Umbilical cord (tissue), 2 donors: ENCODE measurements around the gene B4GALT1. TPM values are rescaled to one million over a fixed set of nuclear protein-coding genes. Genes with fewer than 3 reads are reported as not detected.

Experiments
- DNase-seq: peaks from one replicate; pipeline ENCODE4 v3.0.0-alpha.2; 2015; ENCODE audit warnings: low spot score
- total RNA-seq: library from RNA; depleted of rRNA; stranded (reverse); fragments of >200 nt; gene quantifications from one replicate; pipeline ENCODE4 v1.2.3, GENCODE V29; 2014; ENCODE audit warnings: low replicate concordance; ENCODE audit not compliant: insufficient read depth

Gene B4GALT1
- total RNA-seq, 1 donor from 2014 or later, result 32.5 TPM

DNA sequence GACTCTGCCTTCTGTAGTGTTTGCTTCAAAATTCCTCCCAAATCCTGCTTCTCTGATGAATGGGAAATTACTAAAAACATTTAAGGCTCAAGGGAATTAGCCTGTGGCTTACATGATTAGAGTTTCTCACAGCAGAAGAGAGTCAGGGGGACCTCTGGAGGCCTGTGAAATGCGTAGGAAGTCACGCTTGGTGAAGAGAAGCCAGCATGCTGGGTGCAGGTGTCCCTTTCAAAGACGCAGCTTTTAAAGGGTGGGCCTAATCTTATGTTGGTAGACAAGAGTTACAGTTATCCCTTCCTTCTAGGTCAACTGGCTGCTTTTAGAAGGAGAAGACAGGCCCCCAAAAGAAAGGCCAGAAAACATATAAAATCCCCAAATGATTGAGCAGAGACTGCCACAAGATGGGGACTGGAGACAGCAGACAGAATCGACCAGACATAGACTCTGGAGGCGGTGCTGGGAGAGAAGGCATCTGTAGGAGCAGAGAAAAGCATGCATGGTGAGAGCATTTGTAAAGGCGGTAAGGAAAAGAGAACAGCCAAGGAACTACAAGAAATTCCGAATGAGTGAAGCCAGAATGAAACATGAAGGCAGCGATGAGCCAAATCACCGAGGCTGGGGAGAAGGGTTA, 42.3 kb downstream of the B4GALT1 start:
- peak; percentile 87 for DNase-seq

DNA sequence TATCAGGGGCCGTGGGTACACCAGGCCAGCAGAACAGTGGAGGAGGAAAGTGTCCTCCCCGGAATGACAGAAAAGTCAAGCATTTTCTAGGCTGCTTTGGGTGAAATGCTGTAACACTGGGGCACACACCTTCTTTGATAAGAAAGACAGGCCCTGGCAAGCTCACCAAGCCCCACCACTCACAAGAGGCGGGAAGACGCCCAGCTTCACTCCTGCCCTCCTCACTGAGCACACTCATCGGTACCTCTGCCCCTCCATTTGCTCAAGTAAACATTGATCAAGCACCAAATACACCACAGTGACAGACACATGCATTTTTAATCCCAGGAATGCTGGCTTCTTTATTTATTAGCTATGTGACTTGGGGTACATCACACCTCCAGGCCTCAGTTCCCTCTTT, 43.1 kb downstream of the B4GALT1 start:
- DNase-seq, result no peak

GRCh38 chr9:33123407-33124031, 43.6 kb downstream of the B4GALT1 start:
- no peak for DNase-seq

GRCh38 chr9:33120620-33121019, 46.5 kb downstream of the B4GALT1 start:
- DNase-seq, result no peak

DNA sequence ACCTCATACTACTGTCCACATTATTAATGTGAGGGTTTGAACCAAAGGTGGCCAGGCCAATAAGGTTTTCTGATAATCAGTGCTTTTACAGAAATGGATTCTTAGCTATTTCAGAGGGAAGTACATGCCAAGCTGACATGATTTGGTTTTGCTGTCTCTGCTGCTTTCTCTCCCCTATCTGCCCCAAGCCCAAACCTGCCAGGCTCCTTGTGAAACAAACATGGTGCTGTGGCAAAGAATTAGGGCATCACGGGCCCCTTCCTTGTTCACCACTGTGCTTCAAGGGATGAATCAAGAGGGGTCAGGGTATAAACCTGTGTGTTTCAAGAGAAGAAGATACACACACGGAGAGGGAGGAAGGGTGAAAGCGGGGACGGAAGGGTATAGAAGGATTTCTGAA, 49.3 kb downstream of the B4GALT1 start:
- no peak for DNase-seq

GRCh38 chr9:33117306-33117705, 49.8 kb downstream of the B4GALT1 start:
- peak; percentile 50 for DNase-seq

- no peak for DNase-seq
Observed at GRCh38 chr9:33116860-33117259, 50.3 kb downstream of the B4GALT1 start.

DNA sequence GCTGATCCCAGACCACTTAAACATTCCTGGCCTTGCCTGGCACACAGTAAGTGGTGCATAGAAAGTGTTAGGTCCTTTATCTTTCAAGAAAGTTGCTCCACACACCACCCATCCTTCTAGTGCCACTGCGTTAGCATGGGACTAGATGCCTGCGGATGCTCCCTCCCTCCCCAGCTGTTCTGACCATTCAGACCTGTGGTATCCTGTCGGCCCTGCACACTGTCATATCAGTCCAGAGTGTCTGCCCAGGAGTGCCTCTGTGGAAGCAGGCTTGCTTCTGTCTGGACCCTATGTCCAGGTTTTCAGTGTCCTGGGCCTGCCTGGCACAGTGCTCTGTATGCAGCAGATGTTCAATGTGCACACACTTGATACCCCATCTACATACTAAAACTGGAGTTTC, 52.4 kb downstream of the B4GALT1 start:
- no peak for DNase-seq

- DNase-seq, result no peak
Observed at GRCh38 chr9:33113799-33114547, 53.2 kb downstream of the B4GALT1 start.

- no peak for DNase-seq
Observed at GRCh38 chr9:33112094-33112493, 55.0 kb downstream of the B4GALT1 start.

DNA sequence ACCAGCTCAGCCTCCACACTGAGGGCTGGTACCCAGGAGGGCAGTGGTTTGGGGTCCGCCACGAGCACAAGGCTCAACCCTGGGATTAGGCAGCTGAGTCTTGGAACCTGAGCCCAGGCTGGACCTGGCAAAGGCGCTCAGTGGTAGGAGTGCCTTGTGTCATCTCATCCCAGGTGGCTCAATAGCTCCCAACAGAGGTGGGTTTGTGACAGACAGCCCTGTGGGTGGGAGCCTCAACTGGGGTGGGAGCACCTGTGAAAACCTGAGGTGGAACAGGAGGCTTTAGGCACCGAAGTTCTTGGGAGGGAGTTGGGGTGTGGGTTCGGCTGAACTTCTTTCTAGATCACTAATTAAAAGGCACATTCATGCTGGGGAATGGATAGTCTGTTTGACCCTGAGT, 55.5 kb downstream of the B4GALT1 start:
- no peak for DNase-seq

DNA sequence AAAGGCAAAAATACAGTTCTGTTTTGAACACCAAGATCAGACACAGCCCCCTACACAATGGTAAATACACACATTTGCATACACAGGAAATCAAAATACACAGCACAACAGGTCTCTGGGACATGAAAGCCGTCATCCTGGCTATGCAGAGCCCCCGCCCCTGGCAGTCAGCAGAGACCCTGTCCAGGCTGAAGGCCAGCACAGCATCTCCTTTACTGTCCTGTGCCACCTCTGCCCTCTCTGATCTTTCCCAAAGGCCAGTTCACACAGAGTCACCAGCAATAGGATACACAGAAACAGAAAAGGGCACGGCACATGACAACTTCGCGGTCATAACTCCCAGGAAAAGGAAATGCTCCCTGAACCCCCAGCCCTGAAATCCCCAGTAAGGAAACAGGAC, 56.5 kb downstream of the B4GALT1 start:
- DNase-seq, result no peak

- no peak for DNase-seq
Observed at GRCh38 chr9:33109850-33110595, 57.1 kb downstream of the B4GALT1 start.

GRCh38 chr9:33109097-33109496, 58.0 kb downstream of the B4GALT1 start:
- no peak for DNase-seq

GRCh38 chr9:33108472-33108871, 58.7 kb downstream of the B4GALT1 start:
- no peak for DNase-seq

GRCh38 chr9:33107762-33108161, 59.4 kb downstream of the B4GALT1 start:
- no peak for DNase-seq

DNA sequence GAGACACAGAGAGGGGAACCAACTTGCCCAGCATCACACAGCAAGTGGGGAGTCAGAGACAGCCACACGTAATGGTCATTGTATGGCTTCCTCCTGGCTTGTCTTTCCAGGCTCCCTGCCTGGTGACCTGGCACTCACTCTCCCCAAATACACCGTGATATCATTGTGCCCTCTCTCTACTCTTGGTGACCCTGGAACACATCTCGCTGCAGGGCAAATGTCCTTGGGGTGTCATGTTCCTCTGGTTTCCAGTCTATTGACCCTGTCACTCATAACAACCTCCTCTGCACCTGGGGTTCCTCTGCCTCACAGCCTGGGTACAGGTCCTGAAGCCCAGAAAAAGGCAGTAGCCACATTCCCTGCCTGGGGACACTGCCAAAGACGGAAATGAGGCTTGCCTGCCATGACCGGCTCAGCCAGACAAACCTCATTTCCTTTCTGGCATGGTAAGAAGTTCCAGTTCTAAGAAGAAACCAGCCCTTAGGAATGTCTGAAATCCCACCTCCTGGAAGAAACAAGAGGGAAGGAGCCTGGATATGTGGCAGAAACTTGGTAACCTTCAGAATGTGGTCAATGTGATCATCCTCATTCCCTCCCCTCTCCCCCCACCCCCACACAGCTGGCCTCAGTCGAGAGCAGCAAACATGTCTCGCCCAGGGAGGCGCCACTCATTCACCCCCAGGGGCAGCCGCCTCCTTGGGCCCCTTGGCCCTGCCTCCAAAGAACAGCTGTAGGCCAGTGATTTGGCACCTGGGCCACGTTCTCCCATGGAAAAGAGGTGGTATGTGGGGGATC, 60.1 kb downstream of the B4GALT1 start:
- peak; percentile 44 for DNase-seq

DNA sequence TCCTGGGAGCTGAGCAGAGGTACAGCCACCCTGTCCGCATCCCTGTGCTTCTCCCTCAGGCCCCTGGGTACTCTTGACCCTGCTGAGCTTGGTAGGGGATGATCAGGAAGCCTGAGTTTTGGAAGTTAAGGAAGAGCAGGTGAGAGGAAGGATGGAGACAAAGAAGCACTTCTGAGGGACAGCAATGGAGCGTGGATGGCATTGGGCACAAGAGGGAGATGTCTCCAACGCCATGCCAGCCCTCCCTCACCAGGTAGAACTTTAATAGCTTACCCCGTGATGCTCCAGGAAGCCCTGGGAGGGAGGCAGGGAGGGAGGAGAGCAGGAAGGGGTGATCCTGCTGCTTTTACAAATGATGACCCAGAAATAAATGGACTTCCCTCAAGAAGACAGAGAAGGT, 60.8 kb downstream of the B4GALT1 start:
- no peak for DNase-seq

GRCh38 chr9:33105959-33106358, 61.2 kb downstream of the B4GALT1 start:
- no peak for DNase-seq

DNA sequence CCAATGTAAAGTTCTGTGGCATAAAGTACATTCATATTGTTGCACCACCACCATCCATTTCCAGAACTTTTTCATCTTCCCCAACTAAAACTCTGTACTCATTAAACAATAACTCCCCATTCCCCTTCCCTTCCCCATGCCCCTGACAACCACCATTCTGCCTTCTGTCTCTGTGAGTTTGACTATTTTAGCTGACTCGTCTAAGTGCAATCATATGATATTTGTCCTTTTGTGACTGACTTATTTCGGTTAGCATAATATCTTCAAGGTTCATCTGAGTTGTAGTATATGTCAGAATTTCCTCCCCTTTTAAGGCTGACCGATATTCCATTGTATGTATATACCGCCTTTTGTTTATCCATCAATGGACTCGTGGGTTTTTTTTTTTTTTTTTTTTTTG, 61.6 kb downstream of the B4GALT1 start:
- no peak for DNase-seq

DNA sequence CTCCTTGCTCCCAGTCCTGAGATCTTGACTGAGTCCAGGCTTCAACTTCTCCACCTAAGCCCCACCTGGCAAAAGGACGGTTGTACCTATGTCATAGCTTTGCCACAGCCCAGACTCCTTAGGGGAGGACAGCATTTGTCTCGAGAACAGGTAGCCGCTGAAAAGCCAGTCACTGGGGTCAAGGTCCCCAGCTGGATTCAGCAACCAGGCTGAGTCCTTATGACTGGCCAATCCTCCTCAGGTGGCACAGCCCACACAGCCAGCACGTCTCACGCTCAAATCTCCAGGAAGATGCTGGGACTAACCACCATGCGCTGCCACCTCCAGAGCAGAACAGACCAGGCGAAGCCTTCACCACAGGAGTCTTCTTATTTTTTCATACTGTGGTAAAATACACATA, 62.7 kb downstream of the B4GALT1 start:
- DNase-seq, result no peak
